Prostate gland (tissue), 2 donors: ENCODE results near the gene TSHZ3.

Experiments
- CTCF ChIP-seq, 4 experiments: fragments of 200-600 bp in 2 of 4; fragments of 450-650 bp in 2 of 4; sonication (generic) in 2 of 4; IDR thresholded peaks; 1 replicate in 3 of 4; 2 replicates in 1 of 4; pipeline ENCODE4 v1.5.1; 2016 to 2019; ENCODE audit warnings: antibody characterized with exemption in 4 of 4, mild to moderate bottlenecking in 2 of 4, moderate library complexity in 2 of 4
- POLR2AphosphoS5 ChIP-seq: sonication (generic); formaldehyde crosslinking; IDR thresholded peaks from one replicate; pipeline ENCODE4 v1.6.1; 2017; ENCODE audit warnings: antibody characterized with exemption

GRCh38 chr19:31391518-31391917, 42.3 kb upstream of the TSHZ3 start:
- TF ChIP-seq POLR2AphosphoS5 (no peak), CTCF (IDR thresholded peaks at IDR 0.05) (no peak)
